Peyer's patch (tissue), 4 donors: ENCODE results near the gene NKAIN2. TPM values are rescaled to one million over a fixed set of nuclear protein-coding genes. Genes with fewer than 3 reads are reported as not detected.
"Not testable (repeated sequence)": the region's sequence is repeated elsewhere in the genome, so short reads cannot be mapped to it uniquely, and the experiment has no call there.

Experiments used
- DNase-seq, 3 donors: peaks; one replicate each; pipeline ENCODE4 v3.0.0-alpha.2; 2017 to 2019
- H3K27ac ChIP-seq, 4 donors: fragments of 200-600 bp; sonication (generic); one replicate each; pipeline ENCODE4 v1.5.1; 2016 to 2019
- H3K27me3 ChIP-seq, 2 donors: fragments of 200-600 bp; sonication (generic); one replicate each; pipeline ENCODE4 v1.5.1; 2019
- H3K36me3 ChIP-seq, 3 donors: fragments of 200-600 bp; sonication (generic); one replicate each; pipeline ENCODE4 v1.5.1; 2016 to 2019
- H3K4me1 ChIP-seq, 4 donors: fragments of 200-600 bp; sonication (generic); one replicate each; pipeline ENCODE4 v1.5.1; 2016 to 2019
- H3K4me3 ChIP-seq, 4 donors: fragments of 200-600 bp; sonication (generic); 1 replicate in 3 of 4; 2 replicates in 1 of 4; pipeline ENCODE4 v1.5.1; 2016 to 2019; ENCODE audit warnings: mild to moderate bottlenecking in 1 of 4
- H3K9me3 ChIP-seq, 4 donors: fragments of 200-600 bp; sonication (generic); one replicate each; pipeline ENCODE4 v1.5.1; 2016 to 2019; ENCODE audit warnings: mild to moderate bottlenecking in 1 of 4
- POLR2A ChIP-seq, 2 donors: fragments of 450-650 bp; IDR thresholded peaks; one replicate each; pipeline ENCODE4 v1.5.1; 2017; ENCODE audit warnings: antibody characterized with exemption in 2 of 2, mild to moderate bottlenecking in 2 of 2, moderate library complexity in 2 of 2
- total RNA-seq, 4 donors: library from RNA; depleted of rRNA; stranded (reverse); fragments of >200 nt; gene quantifications; one replicate each; pipeline ENCODE4 v1.1.0, GENCODE V29; 2016
- TF ChIP-seq, protein P1 (sequence below), 6 experiments: fragments of 450-650 bp in 4 of 6; fragments of 200-600 bp in 2 of 6; sonication (generic) in 1 of 6; IDR thresholded peaks; one replicate each; pipeline ENCODE4 v1.5.1; 2017 to 2019; ENCODE audit warnings: antibody characterized with exemption in 6 of 6, mild to moderate bottlenecking in 3 of 6, moderate library complexity in 1 of 6

Gene NKAIN2
- total RNA-seq, 4 donors from 2014 or later: not detected

DNA sequence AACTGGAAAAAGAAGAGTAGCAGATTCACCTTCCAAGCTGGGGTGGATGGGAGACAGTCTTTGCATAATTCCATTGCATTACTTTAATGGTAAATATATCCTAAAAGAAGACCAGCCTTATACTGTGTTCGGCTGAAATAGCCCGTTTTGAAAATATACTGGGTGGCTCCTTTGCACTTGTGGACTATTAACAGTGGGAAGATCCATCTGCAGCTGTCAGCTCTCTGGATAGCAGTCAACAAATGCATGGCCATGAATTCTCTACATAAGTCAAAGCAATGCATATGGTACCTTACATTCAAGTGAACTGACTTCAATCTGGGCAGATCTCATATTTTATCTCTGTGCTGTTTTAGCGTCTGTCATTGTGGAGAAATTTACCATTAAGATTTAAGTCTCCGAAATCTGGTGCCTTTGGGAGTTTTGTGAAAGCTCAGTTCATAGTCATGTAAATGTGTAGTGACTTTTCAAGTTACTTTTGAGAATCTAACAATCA, 758.0 kb downstream of the NKAIN2 start:
- no peaks in the 10 kb centered on the region for H3K9me3 ChIP-seq
- H3K36me3 ChIP-seq: no peaks in the 10 kb centered on the region
- no peak overlapping the region for H3K4me3 ChIP-seq
- no peak for DNase-seq
- TF ChIP-seq, protein P1, sequence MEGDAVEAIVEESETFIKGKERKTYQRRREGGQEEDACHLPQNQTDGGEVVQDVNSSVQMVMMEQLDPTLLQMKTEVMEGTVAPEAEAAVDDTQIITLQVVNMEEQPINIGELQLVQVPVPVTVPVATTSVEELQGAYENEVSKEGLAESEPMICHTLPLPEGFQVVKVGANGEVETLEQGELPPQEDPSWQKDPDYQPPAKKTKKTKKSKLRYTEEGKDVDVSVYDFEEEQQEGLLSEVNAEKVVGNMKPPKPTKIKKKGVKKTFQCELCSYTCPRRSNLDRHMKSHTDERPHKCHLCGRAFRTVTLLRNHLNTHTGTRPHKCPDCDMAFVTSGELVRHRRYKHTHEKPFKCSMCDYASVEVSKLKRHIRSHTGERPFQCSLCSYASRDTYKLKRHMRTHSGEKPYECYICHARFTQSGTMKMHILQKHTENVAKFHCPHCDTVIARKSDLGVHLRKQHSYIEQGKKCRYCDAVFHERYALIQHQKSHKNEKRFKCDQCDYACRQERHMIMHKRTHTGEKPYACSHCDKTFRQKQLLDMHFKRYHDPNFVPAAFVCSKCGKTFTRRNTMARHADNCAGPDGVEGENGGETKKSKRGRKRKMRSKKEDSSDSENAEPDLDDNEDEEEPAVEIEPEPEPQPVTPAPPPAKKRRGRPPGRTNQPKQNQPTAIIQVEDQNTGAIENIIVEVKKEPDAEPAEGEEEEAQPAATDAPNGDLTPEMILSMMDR (IDR thresholded peaks at IDR 0.05): no peak
- no peak for TF ChIP-seq POLR2A (IDR thresholded peaks at IDR 0.05)
- H3K27me3 ChIP-seq: no peaks in the 10 kb centered on the region
- no peaks in the 10 kb centered on the region for H3K4me1 ChIP-seq
- H3K27ac ChIP-seq: no peak overlapping the region

DNA sequence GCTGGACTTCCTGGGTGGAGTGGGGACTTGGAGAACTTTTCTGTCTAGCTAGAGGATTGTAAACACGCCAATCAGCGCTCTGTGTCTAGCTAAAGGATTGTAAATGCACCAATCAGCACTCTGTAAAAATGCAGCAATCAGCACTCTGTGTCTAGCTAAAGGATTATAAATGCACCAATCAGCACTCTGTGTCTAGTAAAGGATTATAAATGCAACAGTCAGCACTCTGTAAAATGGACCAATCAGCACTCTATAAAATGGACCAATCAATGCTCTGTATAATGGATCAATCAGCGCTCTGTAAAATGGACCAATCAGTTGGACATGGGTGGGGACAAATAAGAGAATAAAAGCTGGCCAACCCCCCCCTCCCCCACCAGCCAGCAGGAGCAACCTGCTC, 760.5 kb downstream of the NKAIN2 start:
- H3K27me3 ChIP-seq, H3K4me3 ChIP-seq, H3K36me3 ChIP-seq, H3K27ac ChIP-seq, H3K4me1 ChIP-seq, H3K9me3 ChIP-seq, DNase-seq: not testable (repeated sequence)

DNA sequence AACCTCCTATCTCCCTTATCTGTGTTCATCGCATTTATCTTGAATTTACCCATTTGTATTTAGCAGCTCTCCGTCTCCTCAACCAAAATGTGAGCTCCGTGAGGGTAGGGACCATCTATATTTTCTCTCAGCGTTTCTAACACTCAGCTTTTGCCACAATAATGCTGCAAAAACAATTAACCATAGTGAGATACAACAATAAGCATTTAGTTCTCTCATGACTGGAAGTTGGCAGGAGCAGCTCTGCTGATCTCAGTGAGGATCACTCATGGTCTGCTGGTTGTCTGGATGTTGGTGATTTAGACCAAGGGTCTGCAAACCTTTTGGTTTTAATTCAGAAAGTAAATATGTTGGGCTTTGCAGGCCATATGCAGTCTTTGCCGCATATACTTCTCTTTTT, 763.7 kb downstream of the NKAIN2 start:
- no peak for TF ChIP-seq POLR2A (IDR thresholded peaks at IDR 0.05)
- TF ChIP-seq, protein P1 (IDR thresholded peaks at IDR 0.05): no peak
- H3K9me3 ChIP-seq: no peaks in the 10 kb centered on the region
- H3K4me3 ChIP-seq: no peak overlapping the region
- no peak for DNase-seq
- no peaks in the 10 kb centered on the region for H3K4me1 ChIP-seq
- H3K27ac ChIP-seq: no peak overlapping the region
- no peaks in the 10 kb centered on the region for H3K36me3 ChIP-seq
- H3K27me3 ChIP-seq: no peaks in the 10 kb centered on the region

DNA sequence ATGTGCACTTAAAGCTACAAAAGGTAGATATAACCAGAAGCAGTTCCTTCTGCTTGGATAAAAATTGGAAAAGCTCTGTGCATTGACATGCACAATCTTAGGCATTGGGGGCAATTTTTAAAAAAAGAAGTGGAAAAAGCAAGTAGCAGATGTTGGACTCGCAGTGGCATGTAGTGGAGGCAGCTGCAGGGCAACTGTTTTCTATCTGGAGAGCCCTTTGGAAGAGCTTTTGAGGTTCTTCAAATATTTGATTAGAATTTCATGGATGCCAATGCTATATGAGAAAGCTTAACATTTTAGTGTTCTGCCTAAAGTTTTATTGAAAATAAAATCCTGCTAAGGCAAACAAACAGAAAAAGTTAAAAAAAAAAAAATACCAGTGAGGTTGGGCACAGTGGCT, 770.3 kb downstream of the NKAIN2 start:
- H3K4me3 ChIP-seq: no peak overlapping the region
- H3K9me3 ChIP-seq: no peaks in the 10 kb centered on the region

DNA sequence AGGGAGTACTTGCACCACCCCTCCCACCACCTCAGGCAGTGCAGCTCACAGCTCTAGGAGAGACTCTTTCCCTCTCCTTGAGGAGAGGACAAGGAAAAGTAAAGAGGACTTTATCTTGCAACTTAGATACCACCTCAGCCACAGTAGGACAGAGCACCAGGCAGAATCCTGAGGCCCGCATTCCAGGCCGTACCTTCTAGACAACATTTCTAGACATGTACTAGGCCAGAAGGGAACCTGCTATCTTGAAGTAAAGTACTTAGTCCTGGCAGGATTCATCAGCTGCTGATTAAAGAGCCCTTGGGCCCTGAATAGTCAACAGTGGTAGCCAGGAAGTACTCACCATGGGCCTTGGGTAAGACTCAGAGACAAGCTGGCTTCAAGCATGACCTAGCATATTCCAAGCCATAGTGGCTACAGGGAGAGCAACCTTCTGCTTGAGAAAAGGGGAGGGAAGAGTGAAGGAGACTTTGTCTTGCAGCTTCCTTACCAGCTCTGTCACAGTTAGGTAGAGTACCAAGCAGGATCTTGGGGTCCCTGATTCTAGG, 774.1 kb downstream of the NKAIN2 start:
- H3K4me3 ChIP-seq: no peak overlapping the region
- no peak for DNase-seq
- H3K9me3 ChIP-seq: no peaks in the 10 kb centered on the region
- no peak overlapping the region for H3K27ac ChIP-seq
- H3K4me1 ChIP-seq: no peaks in the 10 kb centered on the region
- TF ChIP-seq POLR2A (IDR thresholded peaks at IDR 0.05): no peak
- TF ChIP-seq, protein P1 (IDR thresholded peaks at IDR 0.05): no peak
- no peaks in the 10 kb centered on the region for H3K36me3 ChIP-seq
- no peaks in the 10 kb centered on the region for H3K27me3 ChIP-seq

More for the DNA sequence above, 770.3 kb downstream of the NKAIN2 start:
- H3K4me1 ChIP-seq: no peaks in the 10 kb centered on the region
- TF ChIP-seq POLR2A (IDR thresholded peaks at IDR 0.05): no peak
- TF ChIP-seq, protein P1 (IDR thresholded peaks at IDR 0.05): no peak
- H3K36me3 ChIP-seq: no peaks in the 10 kb centered on the region
- DNase-seq: no peak
- H3K27me3 ChIP-seq: no peaks in the 10 kb centered on the region
- no peak overlapping the region for H3K27ac ChIP-seq

DNA sequence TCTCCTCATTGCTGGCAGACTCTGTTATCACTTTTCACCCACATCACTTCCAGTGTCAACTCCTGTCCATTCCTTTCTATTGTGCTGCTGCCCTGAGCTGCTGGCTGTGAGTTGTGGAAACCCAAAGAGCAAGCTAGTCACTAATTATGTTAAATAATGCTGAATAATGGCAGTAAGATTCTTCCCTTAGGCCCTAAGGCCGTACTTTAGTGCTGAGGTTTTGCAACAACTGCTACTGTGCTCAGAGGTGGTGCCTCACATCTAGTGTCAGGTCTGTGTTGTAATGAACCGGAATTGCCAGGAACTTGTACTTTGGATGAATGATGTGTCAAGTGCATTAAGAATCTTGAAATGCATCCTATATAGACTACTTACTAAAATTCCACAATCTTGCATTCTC, 786.3 kb downstream of the NKAIN2 start:
- Histone ChIP-seq H3K36me3 (no peaks in the 10 kb centered on the region), H3K4me1 (no peaks in the 10 kb centered on the region), H3K27me3 (no peaks in the 10 kb centered on the region), H3K27ac (no peak overlapping the region), H3K4me3 (no peak overlapping the region), H3K9me3 (no peaks in the 10 kb centered on the region)
- TF ChIP-seq, protein P1 (IDR thresholded peaks at IDR 0.05): no peak
- no peak for TF ChIP-seq POLR2A (IDR thresholded peaks at IDR 0.05)
- no peak for DNase-seq
